H1 (cell line): Measurements from ENCODE around the gene NFIX. TPM values are rescaled to one million over a fixed set of nuclear protein-coding genes. Genes with fewer than 3 reads are reported as not detected.

ENCODE experiments used
- CTCF ChIA-PET: fragments of 300-600 bp; sonication (Branson Sonifier 250); formaldehyde crosslinking; loops from one replicate; lab custom pipeline; 2021; ENCODE audit not compliant: partially characterized antibody; lab: Charles Lee
- POLR2A ChIA-PET: fragments of 300-600 bp; sonication (Branson Sonifier 250); formaldehyde crosslinking; loops from one replicate; lab custom pipeline; 2021; ENCODE audit warnings: inconsistent platforms; ENCODE audit not compliant: partially characterized antibody; lab: Charles Lee
- DNase-seq, 2 experiments: peaks; one replicate each; pipeline versions ENCODE4 v3.0.0 to v3.0.0-alpha.2; 2010 to 2022; ENCODE audit warnings: low spot score in 2 of 2, low read depth in 1 of 2, mixed read lengths in 1 of 2
- FAIRE-seq: peaks from 2 replicates; lab custom pipeline; 2011; peaks lifted over from hg19 to GRCh38; lab: Jason Lieb, UNC
- H2AFZ ChIP-seq: 2 replicates; pipeline ENCODE4 v1.8.1; 2012; ENCODE audit warnings: low read length, inconsistent platforms
- H2AK5ac ChIP-seq: 2 replicates; pipeline ENCODE4 v1.6.1; 2013; ENCODE audit warnings: low read depth, low read length
- H2BK120ac ChIP-seq: replicated peaks from 2 replicates; pipeline ENCODE3; 2013; ENCODE audit warnings: low read depth, low read length, inconsistent platforms
- H2BK12ac ChIP-seq: 2 replicates; pipeline ENCODE4 v1.6.1; 2013; ENCODE audit warnings: low read depth, low read length
- H2BK15ac ChIP-seq: 2 replicates; pipeline ENCODE4 v1.6.1; 2013; ENCODE audit warnings: low read length
- H2BK20ac ChIP-seq: 2 replicates; pipeline ENCODE4 v1.6.1; 2013; ENCODE audit warnings: low read length
- H2BK5ac ChIP-seq: 2 replicates; pipeline ENCODE4 v1.6.1; 2013; ENCODE audit warnings: low read depth, low read length
- H3K14ac ChIP-seq: 2 replicates; pipeline ENCODE4 v1.6.1; 2013; ENCODE audit warnings: inconsistent platforms; ENCODE audit not compliant: insufficient read length
- H3K18ac ChIP-seq: 2 replicates; pipeline ENCODE4 v1.6.1; 2013; ENCODE audit warnings: low read length; ENCODE audit errors: extremely low read depth
- H3K23ac ChIP-seq: 2 replicates; pipeline ENCODE4 v1.6.1; 2013; ENCODE audit warnings: inconsistent platforms; ENCODE audit not compliant: insufficient read length
- H3K23me2 ChIP-seq: 2 replicates; pipeline ENCODE4 v1.6.1; 2013; ENCODE audit warnings: low read depth, low read length
- H3K27ac ChIP-seq: 2 replicates; pipeline ENCODE4 v1.6.1; 2011; ENCODE audit warnings: low read depth, low read length, inconsistent platforms
- H3K27me3 ChIP-seq, 4 experiments: replicated peaks in 1 of 4; 1 replicate in 1 of 4; 2 replicates in 3 of 4; pipeline versions ENCODE4 v1.6.1 to v1.8.1; 2011 to 2013; ENCODE audit warnings: low read length in 3 of 4, mild to moderate bottlenecking in 3 of 4, inconsistent platforms in 2 of 4, mixed read lengths in 2 of 4, moderate library complexity in 1 of 4; ENCODE audit not compliant: control insufficient read depth in 3 of 4, insufficient read depth in 3 of 4; ENCODE audit errors: extremely low read depth in 1 of 4
- H3K36me3 ChIP-seq, 4 experiments: 2 replicates each; pipeline versions ENCODE4 v1.6.1 to v1.8.1; 2011 to 2013; ENCODE audit warnings: mild to moderate bottlenecking in 4 of 4, low read length in 3 of 4, moderate library complexity in 2 of 4, control low read depth in 1 of 4, inconsistent platforms in 1 of 4; ENCODE audit not compliant: insufficient read depth in 4 of 4, control insufficient read depth in 2 of 4
- H3K4ac ChIP-seq: replicated peaks from 2 replicates; pipeline ENCODE3; 2013; ENCODE audit warnings: low read length, low read depth, mixed read lengths, inconsistent platforms; ENCODE audit not compliant: insufficient read length
- H3K4me1 ChIP-seq, 4 experiments: replicated peaks in 1 of 4; 1 replicate in 1 of 4; 2 replicates in 3 of 4; pipeline versions ENCODE4 v1.6.1 to v1.8.1; 2011 to 2013; ENCODE audit warnings: low read length in 3 of 4, inconsistent platforms in 2 of 4, mixed read lengths in 1 of 4; ENCODE audit not compliant: insufficient read depth in 4 of 4, control insufficient read depth in 3 of 4
- H3K4me2 ChIP-seq, 2 experiments: 2 replicates each; pipeline versions ENCODE4 v1.6.1 to v1.8.1; 2011 to 2013; ENCODE audit warnings: low read depth in 2 of 2, low read length in 2 of 2, control low read depth in 1 of 2, inconsistent platforms in 1 of 2, mild to moderate bottlenecking in 1 of 2; ENCODE audit not compliant: insufficient read depth in 1 of 2
- H3K4me3 ChIP-seq, 4 experiments: fragments of 200-600, 300-600 bp in 1 of 4; sonication (generic), shearing (Covaris generic), sonication (Bioruptor Twin) in 1 of 4; 2 replicates each; pipeline versions ENCODE4 v1.5.1 to v1.8.1; 2011 to 2016; ENCODE audit warnings: low read length in 4 of 4, low read depth in 3 of 4, control low read depth in 2 of 4, inconsistent platforms in 2 of 4, mild to moderate bottlenecking in 2 of 4, mixed read lengths in 1 of 4, moderate library complexity in 1 of 4; ENCODE audit not compliant: insufficient read depth in 2 of 4; ENCODE audit errors: extremely low read depth in 1 of 4
- H3K56ac ChIP-seq: replicated peaks from 2 replicates; pipeline ENCODE3; 2013; ENCODE audit warnings: low read depth, mild to moderate bottlenecking, mixed read lengths, low read length, inconsistent platforms; ENCODE audit not compliant: insufficient read length
- H3K79me1 ChIP-seq: 2 replicates; pipeline ENCODE4 v1.6.1; 2013; ENCODE audit warnings: low read depth, low read length, control low read depth
- H3K79me2 ChIP-seq, 2 experiments: 2 replicates each; pipeline versions ENCODE4 v1.6.1 to v1.8.1; 2012 to 2013; ENCODE audit warnings: low read length in 2 of 2, mild to moderate bottlenecking in 2 of 2, inconsistent platforms in 1 of 2; ENCODE audit not compliant: insufficient read depth in 2 of 2, control insufficient read depth in 1 of 2
- H3K9ac ChIP-seq, 4 experiments: replicated peaks in 1 of 4; 1 replicate in 1 of 4; 2 replicates in 3 of 4; pipeline versions ENCODE4 v1.6.1 to v1.8.1; 2011 to 2013; ENCODE audit warnings: low read depth in 3 of 4, low read length in 3 of 4, control low read depth in 2 of 4, mild to moderate bottlenecking in 2 of 4, moderate library complexity in 2 of 4, inconsistent platforms in 1 of 4; ENCODE audit errors: extremely low read depth in 1 of 4
- H3K9me3 ChIP-seq, 2 experiments: 2 replicates each; pipeline versions ENCODE4 v1.6.1 to v1.8.1; 2012 to 2013; ENCODE audit warnings: mild to moderate bottlenecking in 2 of 2, moderate library complexity in 2 of 2, control low read depth in 1 of 2, inconsistent platforms in 1 of 2, low read depth in 1 of 2, low read length in 1 of 2, mixed read lengths in 1 of 2; ENCODE audit not compliant: insufficient read depth in 2 of 2
- H4K20me1 ChIP-seq, 2 experiments: replicated peaks in 1 of 2; 2 replicates each; pipeline versions ENCODE3 to v1.8.1; 2011 to 2013; ENCODE audit warnings: inconsistent platforms in 2 of 2, low read length in 2 of 2, mild to moderate bottlenecking in 1 of 2; ENCODE audit not compliant: insufficient read depth in 2 of 2, control insufficient read depth in 1 of 2
- H4K5ac ChIP-seq: 2 replicates; pipeline ENCODE4 v1.6.1; 2013; ENCODE audit warnings: low read length, low read depth, mixed read lengths, inconsistent platforms; ENCODE audit not compliant: insufficient read length
- H4K8ac ChIP-seq: 2 replicates; pipeline ENCODE4 v1.8.0; 2013; ENCODE audit warnings: mild to moderate bottlenecking, moderate library complexity, low read length, inconsistent platforms; ENCODE audit not compliant: insufficient read depth; ENCODE audit errors: extremely low read depth
- H4K91ac ChIP-seq: replicated peaks from 2 replicates; pipeline ENCODE3; 2013; ENCODE audit warnings: low read length, mixed read lengths, inconsistent platforms; ENCODE audit not compliant: insufficient read length
- KDM5A ChIP-seq: fragments of 200-600 bp; IDR thresholded peaks from 2 replicates; pipeline ENCODE4 v1.7.1; 2012; ENCODE audit warnings: mild to moderate bottlenecking, low read length, inconsistent platforms, mixed read lengths
- POLR2A ChIP-seq, 2 experiments: IDR thresholded peaks; 1 replicate in 1 of 2; 2 replicates in 1 of 2; pipeline ENCODE4 v1.6.1; 2011; ENCODE audit warnings: low read depth in 2 of 2, low read length in 2 of 2, mild to moderate bottlenecking in 2 of 2; ENCODE audit errors: control extremely low read depth in 1 of 2
- TAF1 ChIP-seq: IDR thresholded peaks from 2 replicates; pipeline ENCODE4 v1.6.1; 2011; ENCODE audit warnings: mild to moderate bottlenecking, low read depth, low read length
- WGBS, 2 experiments: shearing (Covaris generic) in 1 of 2; methylation state at CpG; one replicate each; pipeline versions ENCODE4 v1.1.6 to v1.1.7; 2013 to 2015; ENCODE audit warnings: low lambda C conversion rate in 2 of 2, mixed read lengths in 2 of 2, inconsistent platforms in 1 of 2, low coverage in 1 of 2, missing lambda C conversion rate in 1 of 2; ENCODE audit not compliant: insufficient replicate concordance in 2 of 2, insufficient coverage in 1 of 2, insufficient read length in 1 of 2; ENCODE audit errors: extremely low coverage in 1 of 2, missing lambda C conversion rate in 1 of 2; 5-methylcytosine and 5-hydroxymethylcytosine counted together
- polyA plus RNA-seq, 7 experiments: library from polyadenylated mRNA; depleted of rRNA in 3 of 7; stranded (reverse) in 5 of 7; unstranded in 2 of 7; fragments of >200 nt in 5 of 7; fragments of 200-250 nt in 2 of 7; gene quantifications; 1 replicate in 5 of 7; 2 replicates in 1 of 7; 4 replicates in 1 of 7; pipeline versions ENCODE4 v1.2.1 to v1.2.3, GENCODE V29; 2011 to 2013; ENCODE audit warnings: missing spikeins in 2 of 7, mixed read lengths in 2 of 7
- total RNA-seq: library from RNA; stranded (reverse); fragmentation: NEBNext Ultra II Directional; extraction: Animal tissue kit (Norgen Biotek cat#: 25700); gene quantifications from 2 replicates; pipeline ENCODE4 v1.2.1, GENCODE V29; 2021
- TF ChIP-seq, protein P1 (sequence below), 3 experiments: IDR thresholded peaks; 1 replicate in 2 of 3; 2 replicates in 1 of 3; pipeline versions ENCODE4 v1.5.1 to v1.6.1; 2011; ENCODE audit warnings: low read length in 3 of 3, mild to moderate bottlenecking in 3 of 3, inconsistent platforms in 2 of 3, low read depth in 1 of 3, moderate library complexity in 1 of 3; ENCODE audit not compliant: insufficient read depth in 1 of 3; ENCODE audit errors: control extremely low read depth in 1 of 3

The NFIX gene
- total and polyA plus RNA-seq, 2 of the 8 experiments (the other 6 are each of a cell fraction or from before 2014, with no cell fraction given) = 0.03 to 0.20 TPM

GRCh38 chr19:13037731-13038130 lies 42.5 kb downstream of the NFIX start:
- H3K36me3 ChIP-seq = no peaks in the 10 kb centered on the region
- no peaks in the 10 kb centered on the region for H3K79me1 ChIP-seq
- H3K56ac ChIP-seq = no peak overlapping the region
- no peak overlapping the region for H3K18ac ChIP-seq
- H3K4me2 ChIP-seq = no peak overlapping the region
- DNase-seq (no peak), FAIRE-seq (no peak)
- 72% methylated on average over 7 of the region's 7 CpGs; no CpG with 5 or more reads in 1 of the 2 experiments for WGBS, 2 experiments
- H4K91ac ChIP-seq = no peak overlapping the region
- no peak overlapping the region for H3K4me3 ChIP-seq
- H3K4me1 ChIP-seq = no peaks in the 10 kb centered on the region
- no peak overlapping the region for H2BK20ac ChIP-seq
- ChIA-PET POLR2A (no interaction called here), CTCF (interaction anchor here (0.8 to 39.8 kb wide), 6 partner anchors 10 to 62 kb away, joined by 3 to 1145 read pairs (median 4); no protein-coding TSS in a partner anchor)
- no peak for TF ChIP-seq TAF1
- TF ChIP-seq, protein P1, sequence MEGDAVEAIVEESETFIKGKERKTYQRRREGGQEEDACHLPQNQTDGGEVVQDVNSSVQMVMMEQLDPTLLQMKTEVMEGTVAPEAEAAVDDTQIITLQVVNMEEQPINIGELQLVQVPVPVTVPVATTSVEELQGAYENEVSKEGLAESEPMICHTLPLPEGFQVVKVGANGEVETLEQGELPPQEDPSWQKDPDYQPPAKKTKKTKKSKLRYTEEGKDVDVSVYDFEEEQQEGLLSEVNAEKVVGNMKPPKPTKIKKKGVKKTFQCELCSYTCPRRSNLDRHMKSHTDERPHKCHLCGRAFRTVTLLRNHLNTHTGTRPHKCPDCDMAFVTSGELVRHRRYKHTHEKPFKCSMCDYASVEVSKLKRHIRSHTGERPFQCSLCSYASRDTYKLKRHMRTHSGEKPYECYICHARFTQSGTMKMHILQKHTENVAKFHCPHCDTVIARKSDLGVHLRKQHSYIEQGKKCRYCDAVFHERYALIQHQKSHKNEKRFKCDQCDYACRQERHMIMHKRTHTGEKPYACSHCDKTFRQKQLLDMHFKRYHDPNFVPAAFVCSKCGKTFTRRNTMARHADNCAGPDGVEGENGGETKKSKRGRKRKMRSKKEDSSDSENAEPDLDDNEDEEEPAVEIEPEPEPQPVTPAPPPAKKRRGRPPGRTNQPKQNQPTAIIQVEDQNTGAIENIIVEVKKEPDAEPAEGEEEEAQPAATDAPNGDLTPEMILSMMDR (IDR thresholded peaks at IDR 0.05; ENCODE audit: control extremely low read depth in 1 of 3, insufficient read depth in 1 of 3, low read depth in 1 of 3, low read length in 3 of 3) = no peak
- no peak for TF ChIP-seq KDM5A
- no peak for TF ChIP-seq POLR2A (IDR thresholded peaks at IDR 0.05; ENCODE audit: control extremely low read depth in 1 of 2, low read depth in 2 of 2, low read length in 2 of 2)
- no peak overlapping the region for H3K4ac ChIP-seq
- no peak overlapping the region for H4K5ac ChIP-seq
- H2BK5ac ChIP-seq = no peak overlapping the region
- H3K27me3 ChIP-seq = peaks cover 0 to 48% (median 21%) of the 10 kb centered on the region in 4 experiments; a peak in 5 of 7 replicates
- H4K20me1 ChIP-seq = peaks cover 0 to 2% of the 10 kb centered on the region in 2 experiments
- no peak overlapping the region for H4K8ac ChIP-seq
- no peaks in the 10 kb centered on the region for H3K23me2 ChIP-seq
- no peak overlapping the region for H3K9ac ChIP-seq
- H2BK12ac ChIP-seq = no peak overlapping the region
- H2BK120ac ChIP-seq = no peak overlapping the region
- no peak overlapping the region for H2BK15ac ChIP-seq
- no peak overlapping the region for H2AFZ ChIP-seq
- H3K9me3 ChIP-seq = no peaks in the 10 kb centered on the region
- H3K79me2 ChIP-seq = no peaks in the 10 kb centered on the region
- H2AK5ac ChIP-seq = no peak overlapping the region
- H3K23ac ChIP-seq = no peak overlapping the region
- no peak overlapping the region for H3K27ac ChIP-seq
- H3K14ac ChIP-seq = no peak overlapping the region
